ENCODE data around the gene RXFP3.

GRCh38 chr5:33938881-33939280 lies 2.7 kb downstream of the RXFP3 start:
- no peak for TF ChIP-seq CTCF (IDR thresholded peaks at IDR 0.05; ENCODE audit: low read length)
- no peak for TF ChIP-seq EZH2 (optimal IDR thresholded peaks at IDR 0.05; ENCODE audit: low read depth, low read length)
- TF ChIP-seq EZH2phosphoT487 (IDR thresholded peaks at IDR 0.05; ENCODE audit: low read length), result no peak
